Fibroblast of the conjunctiva (primary cell): ENCODE data around the gene NDUFB6.
"Not testable (repeated sequence)": the region's sequence is repeated elsewhere in the genome, so short reads cannot be mapped to it uniquely, and the experiment has no call there.

Source experiments
- DNase-seq: peaks from one replicate; pipeline ENCODE4 v3.0.0-alpha.2; 2010; ENCODE audit warnings: low read depth

Gene NDUFB6

GRCh38 chr9:32524558-32524891, 48.4 kb downstream of the NDUFB6 start:
- DNase-seq = not testable (repeated sequence)

GRCh38 chr9:32523910-32524309, 49.0 kb downstream of the NDUFB6 start:
- DNase-seq = no peak

GRCh38 chr9:32518276-32518675, 54.7 kb downstream of the NDUFB6 start:
- no peak for DNase-seq

DNA sequence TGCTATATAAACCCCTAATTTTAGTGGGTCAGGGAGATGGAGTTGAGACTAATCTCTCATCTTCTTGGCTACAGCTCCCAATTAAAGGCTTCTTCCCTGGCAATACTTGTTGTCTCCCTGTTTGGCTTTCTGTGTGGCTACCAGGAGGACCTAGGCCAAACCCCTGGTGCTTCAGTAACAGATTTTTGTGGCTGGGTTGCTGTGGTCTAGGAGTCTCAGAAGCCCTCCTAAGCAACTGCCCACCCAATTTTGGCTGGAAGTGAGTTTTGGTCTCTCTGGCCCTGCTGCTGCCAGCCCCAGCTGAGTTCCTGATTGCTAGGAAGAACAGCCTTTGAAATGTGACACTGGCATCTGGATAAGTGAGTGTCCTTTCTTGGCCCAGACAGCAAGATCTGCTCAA, 56.7 kb downstream of the NDUFB6 start:
- no peak for DNase-seq

- no peak for DNase-seq
Measured at GRCh38 chr9:32508728-32509127, 64.2 kb downstream of the NDUFB6 start.

- DNase-seq = no peak
Measured at GRCh38 chr9:32503008-32503407, 70.0 kb downstream of the NDUFB6 start.
